ENCODE measurements around the gene UBE2L5.
A peak's percentile ranks its signal among the peaks of the same experiment; 100 is the strongest.

Gene UBE2L5

DNA sequence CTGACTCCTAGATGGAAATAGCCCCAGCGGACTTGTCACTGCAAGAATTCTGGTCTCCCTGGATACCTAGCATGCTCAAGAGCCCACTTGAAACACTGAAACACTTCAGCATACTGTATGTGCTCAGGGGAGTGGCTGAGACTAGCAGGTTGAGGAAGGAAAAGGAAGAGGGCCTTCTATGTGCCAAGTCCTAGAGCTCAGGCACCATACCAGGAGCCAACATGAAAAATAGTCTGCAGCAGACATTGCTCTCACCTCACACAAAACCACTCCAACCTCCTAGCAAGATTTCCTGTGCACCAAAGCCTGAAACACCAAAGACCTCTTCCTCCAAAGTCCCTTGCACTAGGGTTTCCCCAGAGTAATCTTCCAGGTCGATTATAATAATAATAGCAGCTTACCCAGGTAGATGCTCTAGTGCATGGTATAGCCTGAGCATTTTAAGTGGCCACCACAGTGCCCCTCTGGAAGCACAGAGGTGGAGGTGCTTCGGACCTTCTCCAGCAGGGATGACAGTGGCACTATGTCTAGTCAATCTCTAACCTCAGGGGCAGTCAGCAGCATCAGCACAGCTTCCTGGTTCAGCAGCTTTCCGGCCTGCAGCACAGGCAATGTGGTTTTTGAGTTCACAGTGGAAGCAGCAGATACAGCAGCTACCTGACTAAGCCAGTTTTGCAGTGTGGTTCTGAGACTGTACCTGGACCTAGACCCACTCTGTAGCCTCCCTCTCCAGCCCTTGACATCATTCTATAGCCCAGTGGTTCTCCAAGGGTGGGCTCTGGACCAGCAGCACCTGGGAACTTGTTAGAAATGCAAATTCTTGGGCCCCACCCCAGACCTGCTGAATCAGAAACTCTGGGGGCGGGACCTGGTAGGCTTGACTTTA lies 45.6 kb upstream of the UBE2L5 start:
- Histone ChIP-seq H3F3A (ENCODE audit: insufficient read depth, low read length) (peaks cover 10% of the 10 kb centered on the region), H3K4me1 (ENCODE audit: insufficient read depth, low read length, severe bottlenecking) (peaks cover 65% of the 10 kb centered on the region), H4K20me1 (ENCODE audit: insufficient read depth, low read length) (no peaks in the 10 kb centered on the region), H2AFZ (ENCODE audit: low read length) (no peak overlapping the region), H3K79me2 (ENCODE audit: insufficient read depth, low read length) (peaks cover 5% of the 10 kb centered on the region; the same call in 1 of the 2 replicates), H3K27ac (ENCODE audit: low read depth, low read length, poor library complexity, severe bottlenecking) (peak overlapping the region; percentile 100), H3K27me3 (ENCODE audit: insufficient read depth, low read length) (no peaks in the 10 kb centered on the region), H3K4me3 (ENCODE audit: low read depth, low read length, poor library complexity, severe bottlenecking) (peak overlapping the region; percentile 74), H3K36me3 (ENCODE audit: insufficient read depth, low read length) (peaks cover 18% of the 10 kb centered on the region; the same call in 1 of the 2 replicates), H3K4me2 (ENCODE audit: low read length) (peak overlapping the region; percentile 91), H3K9ac (ENCODE audit: low read length) (peak overlapping the region; percentile 82), H3K9me2 (ENCODE audit: low read depth, low read length) (no peaks in the 10 kb centered on the region), H3K9me3 (ENCODE audit: low read length) (no peaks in the 10 kb centered on the region)
- TF ChIP-seq, protein P1, sequence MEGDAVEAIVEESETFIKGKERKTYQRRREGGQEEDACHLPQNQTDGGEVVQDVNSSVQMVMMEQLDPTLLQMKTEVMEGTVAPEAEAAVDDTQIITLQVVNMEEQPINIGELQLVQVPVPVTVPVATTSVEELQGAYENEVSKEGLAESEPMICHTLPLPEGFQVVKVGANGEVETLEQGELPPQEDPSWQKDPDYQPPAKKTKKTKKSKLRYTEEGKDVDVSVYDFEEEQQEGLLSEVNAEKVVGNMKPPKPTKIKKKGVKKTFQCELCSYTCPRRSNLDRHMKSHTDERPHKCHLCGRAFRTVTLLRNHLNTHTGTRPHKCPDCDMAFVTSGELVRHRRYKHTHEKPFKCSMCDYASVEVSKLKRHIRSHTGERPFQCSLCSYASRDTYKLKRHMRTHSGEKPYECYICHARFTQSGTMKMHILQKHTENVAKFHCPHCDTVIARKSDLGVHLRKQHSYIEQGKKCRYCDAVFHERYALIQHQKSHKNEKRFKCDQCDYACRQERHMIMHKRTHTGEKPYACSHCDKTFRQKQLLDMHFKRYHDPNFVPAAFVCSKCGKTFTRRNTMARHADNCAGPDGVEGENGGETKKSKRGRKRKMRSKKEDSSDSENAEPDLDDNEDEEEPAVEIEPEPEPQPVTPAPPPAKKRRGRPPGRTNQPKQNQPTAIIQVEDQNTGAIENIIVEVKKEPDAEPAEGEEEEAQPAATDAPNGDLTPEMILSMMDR (IDR thresholded peaks at IDR 0.05; ENCODE audit: low read length): no peak
- no peak for TF ChIP-seq EZH2 (IDR thresholded peaks at IDR 0.05; ENCODE audit: borderline replicate concordance, low read length)

DNA sequence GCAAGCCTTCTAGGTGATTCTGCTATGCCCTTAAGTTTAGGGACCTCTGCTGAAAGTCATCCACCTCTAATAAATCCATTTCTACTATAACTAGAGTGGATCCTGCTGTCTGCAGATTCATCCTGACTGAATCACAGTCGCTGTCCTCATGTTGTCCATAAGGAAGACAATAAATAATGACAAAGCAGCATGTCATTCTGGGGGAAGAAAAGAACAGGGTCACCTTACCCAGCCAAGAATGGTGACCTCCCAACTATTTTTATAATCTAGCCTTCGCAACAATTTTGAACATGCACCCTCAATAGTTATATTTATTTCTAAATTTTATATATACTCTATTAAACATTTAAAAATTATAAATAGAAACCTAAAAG lies 45.0 kb upstream of the UBE2L5 start:
- H2AFZ ChIP-seq (ENCODE audit: low read length): no peak overlapping the region
- peaks cover 4% of the 10 kb centered on the region for H3F3A ChIP-seq (ENCODE audit: insufficient read depth, low read length)
- H3K9me3 ChIP-seq (ENCODE audit: low read length): no peaks in the 10 kb centered on the region
- no peaks in the 10 kb centered on the region for H4K20me1 ChIP-seq (ENCODE audit: insufficient read depth, low read length)
- H3K27me3 ChIP-seq (ENCODE audit: insufficient read depth, low read length): no peaks in the 10 kb centered on the region
- H3K36me3 ChIP-seq (ENCODE audit: insufficient read depth, low read length): peaks cover 16% of the 10 kb centered on the region; the same call in 1 of the 2 replicates
- peaks cover 59% of the 10 kb centered on the region for H3K4me1 ChIP-seq (ENCODE audit: insufficient read depth, low read length, severe bottlenecking)
- H3K27ac ChIP-seq (ENCODE audit: low read depth, low read length, poor library complexity, severe bottlenecking): peak overlapping the region; percentile 100
- peak overlapping the region; percentile 74 for H3K4me3 ChIP-seq (ENCODE audit: low read depth, low read length, poor library complexity, severe bottlenecking)
- H3K9ac ChIP-seq (ENCODE audit: low read length): peak overlapping the region; percentile 82; the same call in 1 of the 2 replicates
- peaks cover 5% of the 10 kb centered on the region; the same call in 1 of the 2 replicates for H3K79me2 ChIP-seq (ENCODE audit: insufficient read depth, low read length)
- H3K4me2 ChIP-seq (ENCODE audit: low read length): peak overlapping the region; percentile 91
- TF ChIP-seq EZH2 (IDR thresholded peaks at IDR 0.05; ENCODE audit: borderline replicate concordance, low read length): no peak
- TF ChIP-seq, protein P1 (IDR thresholded peaks at IDR 0.05; ENCODE audit: low read length): no peak
- H3K9me2 ChIP-seq (ENCODE audit: low read depth, low read length): no peaks in the 10 kb centered on the region

DNA sequence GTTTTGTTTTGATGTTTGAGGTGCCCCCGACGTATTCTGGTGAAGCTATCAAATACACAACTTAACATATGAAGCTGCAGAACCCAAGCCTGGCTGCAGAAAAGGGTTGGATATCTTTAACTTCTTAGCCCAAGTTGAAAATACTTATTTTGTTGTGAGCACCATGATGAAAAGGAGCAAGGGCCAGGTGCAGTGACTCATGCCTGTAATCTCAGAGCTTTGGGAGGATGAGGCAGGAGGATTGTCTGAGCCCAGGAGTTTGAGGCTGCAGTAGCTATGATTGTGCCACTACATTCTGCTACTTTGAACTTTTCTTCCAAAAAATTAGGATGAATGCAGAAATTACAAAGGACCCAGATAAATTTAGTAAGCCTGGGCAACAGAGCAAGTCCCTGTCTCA lies 44.1 kb upstream of the UBE2L5 start:
- no peaks in the 10 kb centered on the region for H3K27me3 ChIP-seq (ENCODE audit: insufficient read depth, low read length)
- peaks cover 10% of the 10 kb centered on the region; the same call in 1 of the 2 replicates for H3K36me3 ChIP-seq (ENCODE audit: insufficient read depth, low read length)
- no peaks in the 10 kb centered on the region for H3F3A ChIP-seq (ENCODE audit: insufficient read depth, low read length)
- H2AFZ ChIP-seq (ENCODE audit: low read length): no peak overlapping the region
- H3K9me3 ChIP-seq (ENCODE audit: low read length): no peaks in the 10 kb centered on the region
- no peaks in the 10 kb centered on the region for H3K9me2 ChIP-seq (ENCODE audit: low read depth, low read length)
- H3K4me1 ChIP-seq (ENCODE audit: insufficient read depth, low read length, severe bottlenecking): peaks cover 50% of the 10 kb centered on the region
- no peak overlapping the region for H3K4me3 ChIP-seq (ENCODE audit: low read depth, low read length, poor library complexity, severe bottlenecking)
- peaks cover 5% of the 10 kb centered on the region; the same call in 1 of the 2 replicates for H3K79me2 ChIP-seq (ENCODE audit: insufficient read depth, low read length)
- TF ChIP-seq, protein P1 (IDR thresholded peaks at IDR 0.05; ENCODE audit: low read length): no peak
- H4K20me1 ChIP-seq (ENCODE audit: insufficient read depth, low read length): no peaks in the 10 kb centered on the region
- no peak overlapping the region for H3K4me2 ChIP-seq (ENCODE audit: low read length)
- no peak overlapping the region for H3K9ac ChIP-seq (ENCODE audit: low read length)
- peak overlapping the region; percentile 19 for H3K27ac ChIP-seq (ENCODE audit: low read depth, low read length, poor library complexity, severe bottlenecking)

Measured in OCI-LY1 (cell line).